ENCODE results near the gene EFHC1.

GRCh38 chr6:52517502-52518278 lies 97.5 kb downstream of the EFHC1 start:
- TF ChIP-seq CTCF (conservative IDR thresholded peaks at IDR 0.05; ENCODE audit: low read depth in 2 of 2) (no peak), REST (IDR thresholded peaks at IDR 0.05; ENCODE audit: unreplicated experiment) (no peak), POLR2AphosphoS5 (IDR thresholded peaks at IDR 0.05; ENCODE audit: low read depth) (no peak), CREB1 (CRISPR knock-in tag; IDR thresholded peaks at IDR 0.05; ENCODE audit: low read depth) (peak; percentile 26; the same call in 1 of the 2 replicates), EZH2 (IDR thresholded peaks at IDR 0.05; ENCODE audit: low read depth, unreplicated experiment) (no peak), JUNB (IDR thresholded peaks at IDR 0.05; ENCODE audit: unreplicated experiment) (no peak), EZH2phosphoT487 (IDR thresholded peaks at IDR 0.05; ENCODE audit: unreplicated experiment) (no peak), ZNF114 (CRISPR knock-in tag; IDR thresholded peaks at IDR 0.05) (no peak), ETS1 (IDR thresholded peaks at IDR 0.05) (no peak), ZNF331 (CRISPR knock-in tag; IDR thresholded peaks at IDR 0.05; ENCODE audit: low read depth) (no peak), NANOG (IDR thresholded peaks at IDR 0.05; ENCODE audit: borderline replicate concordance) (no peak), STAT1 (IDR thresholded peaks at IDR 0.05; ENCODE audit: unreplicated experiment) (no peak)

All from GM23338 (cell line).